Measurements from ENCODE around the gene NEK8. TPM values are rescaled to one million over a fixed set of nuclear protein-coding genes. Genes with fewer than 3 reads are reported as not detected.

The NEK8 gene
- total RNA-seq, 4 donors from 2014 or later = 2.1 to 9.5 (median 4.4) TPM

GRCh38 chr17:28738680-28739384, 10.2 kb downstream of the NEK8 start:
- no peak overlapping the region for H3K4me3 ChIP-seq (ENCODE audit: low read depth, poor library complexity, severe bottlenecking)
- no peak for DNase-seq (ENCODE audit: low spot score in 2 of 2)
- TF ChIP-seq CTCF (IDR thresholded peaks at IDR 0.05) (no peak), POLR2A (IDR thresholded peaks at IDR 0.05) (no peak)
- intact Hi-C loops (cut with DNase I; ENCODE audit: low total_unique reads) = no loop called here
- WGBS, 2 donors = 87 to 92% methylated on average over 10 of the region's 10 CpGs

GRCh38 chr17:28740406-28741357, 12.1 kb downstream of the NEK8 start:
- intact Hi-C loops (cut with DNase I; ENCODE audit: low total_unique reads) = no loop called here
- DNase-seq (ENCODE audit: low spot score in 2 of 2) = no peak
- no peak for TF ChIP-seq POLR2A (IDR thresholded peaks at IDR 0.05)
- no peak for TF ChIP-seq CTCF (IDR thresholded peaks at IDR 0.05)
- WGBS, 2 donors = 66 to 76% methylated on average over 3 to 10 of the region's 10 CpGs
- H3K4me3 ChIP-seq (ENCODE audit: low read depth, poor library complexity, severe bottlenecking) = no peak overlapping the region

- WGBS, 2 donors = 72 to 75% methylated on average over 17 to 19 of the region's 19 CpGs
- intact Hi-C loops (cut with DNase I; ENCODE audit: low total_unique reads) = no loop called here
- no peak overlapping the region for H3K4me3 ChIP-seq (ENCODE audit: low read depth, poor library complexity, severe bottlenecking)
- no peak for DNase-seq (ENCODE audit: low spot score in 2 of 2)
- no peak for TF ChIP-seq POLR2A (IDR thresholded peaks at IDR 0.05)
- no peak for TF ChIP-seq CTCF (IDR thresholded peaks at IDR 0.05)
These were observed 13.1 kb downstream of the NEK8 start for GRCh38 chr17:28741358-28742349.

GRCh38 chr17:28743243-28744103, 14.9 kb downstream of the NEK8 start, which contains the start of gene TRAF4:
TSS of gene TRAF4 (plus strand) at chr17:28744011. CDS start at chr17:28744113, 102 bp downstream.
- TF ChIP-seq POLR2A (IDR thresholded peaks at IDR 0.05) = peak in 1 of 2 donors; percentile 58
- no peak for TF ChIP-seq CTCF (IDR thresholded peaks at IDR 0.05)

More at GRCh38 chr17:28743243-28744103, 14.9 kb downstream of the NEK8 start, which contains the start of gene TRAF4:
- peak within 1 kb of the TSS; percentile 37 for H3K4me3 ChIP-seq (ENCODE audit: low read depth, poor library complexity, severe bottlenecking)
- 1% methylated on average over 35 to 59 of the region's 70 CpGs for WGBS, 2 donors
- peak; percentile 69 to 94 for DNase-seq (ENCODE audit: low spot score in 2 of 2)
- intact Hi-C loops (cut with DNase I; ENCODE audit: low total_unique reads) = no loop called here

All from lower leg skin (tissue), 4 donors.